K562 (cell line): ENCODE results near the gene GCNT2. TPM values are rescaled to one million over a fixed set of nuclear protein-coding genes. Genes with fewer than 3 reads are reported as not detected.

Source experiments
- ATAC-seq: fragments of 200-7000 bp; cut with Tn5 transposase; 3 replicates; pipeline ENCODE4 v1.9.1; 2020; ENCODE audit warnings: moderate library complexity
- BruUV-seq: library from RNA; stranded (reverse); fragments of 400-500 nt; replicated peaks from 2 replicates; lab custom pipeline; 2021; lab: Mats Ljungman, UMichigan
- CTCF ChIA-PET: fragments of 300-600 bp; formaldehyde crosslinking; extraction: SDS; loops from one replicate; lab custom pipeline; 2021; ENCODE audit warnings: low intra/inter-chr PET ratio; lab: Yijun Ruan, JAX
- POLR2A ChIA-PET: fragments of 300-600, 350-650 bp; sonication (Branson Sonifier 250); formaldehyde crosslinking; extraction: SDS; loops from one replicate; lab custom pipeline; 2021; ENCODE audit warnings: antibody characterized with exemption, inconsistent platforms; lab: Yijun Ruan, JAX
- DNase-seq, 4 experiments: peaks; one replicate each; pipeline versions ENCODE4 v3.0.0 to v3.0.0-alpha.2; 2011 to 2018; ENCODE audit warnings: low spot score in 3 of 4, mixed read lengths in 3 of 4; ENCODE audit errors: extremely low read depth in 1 of 4
- FAIRE-seq: peaks from 2 replicates; lab custom pipeline; 2011; peaks lifted over from hg19 to GRCh38; lab: Jason Lieb, UNC
- H2AFZ ChIP-seq: 2 replicates; pipeline ENCODE4 v1.6.0; 2011; ENCODE audit warnings: low read depth, low read length, control low read depth, inconsistent platforms
- H3K27ac ChIP-seq: fragments of 200-600 bp; 3 replicates; pipeline ENCODE4 v1.8.0; 2011; ENCODE audit warnings: low read depth, mild to moderate bottlenecking, control low read depth, inconsistent platforms, low read length, moderate library complexity, mixed read lengths; ENCODE audit errors: extremely low read depth
- H3K27me3 ChIP-seq, 2 experiments: fragments of 300-600 bp in 1 of 2; 2 replicates in 1 of 2; 3 replicates in 1 of 2; pipeline versions ENCODE4 v1.6.0 to v1.8.0; 2011; ENCODE audit warnings: inconsistent platforms in 2 of 2, low read length in 2 of 2, mild to moderate bottlenecking in 1 of 2, mixed read lengths in 1 of 2, moderate library complexity in 1 of 2; ENCODE audit not compliant: control insufficient read depth in 2 of 2, insufficient read depth in 2 of 2
- H3K36me3 ChIP-seq: fragments of 300-600 bp; 3 replicates; pipeline ENCODE4 v1.8.0; 2011; ENCODE audit warnings: mild to moderate bottlenecking, low read length, inconsistent platforms; ENCODE audit not compliant: control insufficient read depth, insufficient read depth
- H3K4me1 ChIP-seq, 2 experiments: fragments of 200-600 bp in 1 of 2; replicated peaks in 1 of 2; 2 replicates in 1 of 2; 3 replicates in 1 of 2; pipeline versions ENCODE4 v1.5.1 to v1.8.0; 2011; ENCODE audit warnings: inconsistent platforms in 2 of 2, low read length in 2 of 2, mild to moderate bottlenecking in 1 of 2, mixed read lengths in 1 of 2, moderate library complexity in 1 of 2; ENCODE audit not compliant: control insufficient read depth in 2 of 2, insufficient read depth in 2 of 2
- H3K4me2 ChIP-seq: 2 replicates; pipeline ENCODE4 v1.6.1; 2011; ENCODE audit warnings: low read length, control low read depth, inconsistent platforms, mixed read lengths; ENCODE audit not compliant: insufficient read depth
- H3K4me3 ChIP-seq: fragments of 200-600 bp; sonication (generic), shearing (Covaris generic); 2 replicates; pipeline ENCODE4 v1.5.1; 2016; ENCODE audit warnings: control low read depth, inconsistent platforms
- H3K79me2 ChIP-seq: fragments of 200-600 bp; 3 replicates; pipeline ENCODE4 v1.8.0; 2011; ENCODE audit warnings: low read length, inconsistent platforms; ENCODE audit not compliant: control insufficient read depth, insufficient read depth
- H3K9ac ChIP-seq, 2 experiments: 2 replicates each; pipeline versions ENCODE4 v1.6.0 to v1.6.1; 2011; ENCODE audit warnings: low read depth in 2 of 2, low read length in 2 of 2, control low read depth in 1 of 2, inconsistent platforms in 1 of 2, mild to moderate bottlenecking in 1 of 2, mixed read lengths in 1 of 2; ENCODE audit not compliant: insufficient read depth in 1 of 2
- H3K9me1 ChIP-seq: one replicate; pipeline ENCODE4 v1.6.0; 2011; ENCODE audit warnings: inconsistent platforms, mild to moderate bottlenecking, low read length, moderate library complexity; ENCODE audit not compliant: control insufficient read depth, insufficient read depth
- H3K9me3 ChIP-seq: replicated peaks from 2 replicates; pipeline ENCODE4 v1.5.1; 2011; ENCODE audit warnings: low read depth, low read length, inconsistent platforms; ENCODE audit not compliant: control insufficient read depth, insufficient read depth
- H4K20me1 ChIP-seq: replicated peaks from 2 replicates; pipeline ENCODE4 v1.6.1; 2011; ENCODE audit warnings: low read length, inconsistent platforms, mixed read lengths; ENCODE audit not compliant: control insufficient read depth, insufficient read depth
- CBX8 ChIP-seq: fragments of 200-600 bp; sonication (generic); IDR thresholded peaks from 2 replicates; pipeline ENCODE4 v1.6.1; 2012; ENCODE audit warnings: borderline replicate concordance, mixed run types, low read depth, mild to moderate bottlenecking, moderate library complexity, mixed read lengths, low read length, control low read depth, inconsistent platforms; ENCODE audit not compliant: poor library complexity, severe bottlenecking; ENCODE audit errors: extremely low read depth
- KDM2B ChIP-seq: fragments of 250-450 bp; sonication (Bioruptor Pico); IDR thresholded peaks from 2 replicates; pipeline ENCODE4 v1.8.0; 2021; ENCODE audit warnings: mild to moderate bottlenecking, moderate library complexity
- MEF2D ChIP-seq: conservative IDR thresholded peaks from 2 replicates; pipeline ENCODE4 v1.6.1; 2016; ENCODE audit warnings: low read depth, missing genetic modification characterization, missing compliant biosample characterization
- NFE2L1 ChIP-seq: fragments of 450-650 bp; IDR thresholded peaks from 2 replicates; pipeline ENCODE4 v1.6.1; 2016; ENCODE audit warnings: missing genetic modification characterization, low read depth, mild to moderate bottlenecking, missing compliant biosample characterization, moderate library complexity, borderline replicate concordance
- NONO ChIP-seq, 2 experiments: fragments of 200-400 bp in 1 of 2; fragments of 450-650 bp in 1 of 2; formaldehyde crosslinking in 1 of 2; IDR thresholded peaks; 2 replicates each; pipeline ENCODE4 v1.6.1; 2017; ENCODE audit warnings: low read depth in 2 of 2, mild to moderate bottlenecking in 2 of 2, moderate library complexity in 2 of 2, low read length in 1 of 2
- PHB ChIP-seq: fragments of 250-450 bp; sonication (Bioruptor Pico); IDR thresholded peaks from 2 replicates; pipeline ENCODE4 v1.5.0; 2021
- RBM34 ChIP-seq: fragments of 200-400 bp; formaldehyde crosslinking; IDR thresholded peaks from 2 replicates; pipeline ENCODE4 v1.6.1; 2018; ENCODE audit warnings: low read length, borderline replicate concordance; ENCODE audit not compliant: insufficient read depth
- SAFB ChIP-seq: fragments of 200-400 bp; formaldehyde crosslinking; IDR thresholded peaks from 2 replicates; pipeline ENCODE4 v1.6.1; 2017; ENCODE audit warnings: low read depth, low read length, borderline replicate concordance
- STAT5A ChIP-seq: IDR thresholded peaks from 2 replicates; pipeline ENCODE4 v1.6.1; 2012; ENCODE audit warnings: low read length, inconsistent platforms, borderline replicate concordance
- ZNF217 ChIP-seq: sonication (generic); formaldehyde crosslinking; IDR thresholded peaks from 2 replicates; pipeline ENCODE4 v1.8.0; 2022; ENCODE audit warnings: mild to moderate bottlenecking, missing genetic modification reagents
- ZNF668 ChIP-seq: fragments of 250-450 bp; sonication (Bioruptor Pico); IDR thresholded peaks from 2 replicates; pipeline ENCODE4 v1.8.0; 2022; ENCODE audit warnings: mild to moderate bottlenecking, inconsistent platforms
- WGBS: fragments of 100-300 bp; shearing (Covaris generic); methylation state at CpG from one replicate; pipeline ENCODE4 v1.1.6; 2016; ENCODE audit warnings: low coverage, mixed read lengths; ENCODE audit not compliant: insufficient coverage; ENCODE audit errors: missing lambda C conversion rate; 5-methylcytosine and 5-hydroxymethylcytosine counted together
- in situ Hi-C: fragments of 300-500 bp; cut with MboI; formaldehyde crosslinking; loops from 4 replicates; pipeline ENCODE4 v1.15.0; 2018; ENCODE audit warnings: inconsistent platforms, mixed read lengths
- intact Hi-C: fragments of 100-400 bp; cut with micrococcal nuclease; formaldehyde crosslinking; loops from 2 replicates; pipeline ENCODE4 v1.14.2; 2022
- polyA plus RNA-seq, 8 experiments: library from polyadenylated mRNA; depleted of rRNA in 4 of 8; stranded (reverse) in 5 of 8; unstranded in 3 of 8; fragments of >200 nt; fragmentation: Nextera tagmentation in 2 of 8; fragmentation: Illumina TruSeq in 1 of 8; extraction: Ambion mirVana in 2 of 8; extraction: Trizol in 1 of 8; gene quantifications; 2 replicates each; pipeline versions ENCODE4 v1.2.1 to v1.2.3, GENCODE V29; 2011 to 2014; ENCODE audit warnings: inconsistent platforms in 1 of 8, missing spikeins in 1 of 8
- total RNA-seq, 7 experiments: library from RNA; depleted of rRNA in 6 of 7; stranded (reverse); fragments of >200 nt in 6 of 7; fragmentation: Illumina TruSeq in 2 of 7; extraction: Trizol in 2 of 7; gene quantifications; 2 replicates each; pipeline versions ENCODE4 v1.2.1 to v1.2.3, GENCODE V29; 2011 to 2021; ENCODE audit warnings: low replicate concordance in 1 of 7
- TF ChIP-seq, protein P1 (sequence below): fragments of 250-450 bp; sonication (Bioruptor Pico); IDR thresholded peaks from 2 replicates; pipeline ENCODE4 v1.4.0; 2020; ENCODE audit warnings: mild to moderate bottlenecking, moderate library complexity, borderline replicate concordance
- TF ChIP-seq, protein P2 (sequence below): fragments of 250-450 bp; sonication (Bioruptor Pico); IDR thresholded peaks from 2 replicates; pipeline ENCODE4 v1.5.0; 2021; ENCODE audit warnings: mild to moderate bottlenecking, borderline replicate concordance
- TF ChIP-seq, protein P3 (sequence below), 2 experiments: fragments of 200-800 bp in 1 of 2; sonication (Bioruptor generic) in 1 of 2; sonication (generic) in 1 of 2; formaldehyde crosslinking in 1 of 2; IDR thresholded peaks in 1 of 2; conservative IDR thresholded peaks in 1 of 2; 2 replicates each; pipeline versions ENCODE4 v1.5.0 to v1.6.1; 2016 to 2020; ENCODE audit warnings: missing compliant biosample characterization in 1 of 2, missing genetic modification characterization in 1 of 2, missing genetic modification reagents in 1 of 2
- TF ChIP-seq, protein P4 (sequence below): fragments of 250-450 bp; sonication (Bioruptor Pico); IDR thresholded peaks from 2 replicates; pipeline ENCODE4 v1.8.0; 2021; ENCODE audit warnings: moderate library complexity, mild to moderate bottlenecking, inconsistent platforms

Gene GCNT2
- total and polyA plus RNA-seq, 9 of the 15 experiments (the other 6 are each of a cell fraction or from before 2014, with no cell fraction given), result 0.78 to 2.6 (median 1.6) TPM

DNA sequence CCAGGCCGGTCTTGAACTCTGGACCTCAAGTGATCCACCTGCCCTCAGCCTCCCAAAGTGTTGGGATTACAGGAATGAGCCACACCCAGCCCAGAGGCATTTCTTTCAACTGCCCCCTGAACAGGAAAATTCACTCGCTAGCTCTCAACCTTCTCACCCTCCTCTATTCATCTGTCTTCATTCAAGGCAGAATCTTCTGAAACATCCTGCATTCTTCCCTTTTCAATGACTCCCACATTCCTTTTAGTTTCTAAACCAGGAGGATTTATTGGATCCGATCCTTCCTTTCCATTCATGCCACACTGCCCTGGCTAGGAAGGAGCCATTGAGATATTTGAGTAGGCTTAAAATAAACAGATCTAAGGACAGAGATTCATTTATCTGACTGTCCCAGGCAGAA, 120.4 kb downstream of the GCNT2 start:
- Histone ChIP-seq H3K4me1 (peaks cover 4 to 22% of the 10 kb centered on the region in 2 experiments; a peak in 4 of 5 replicates), H3K4me3 (no peak overlapping the region), H3K9me3 (no peaks in the 10 kb centered on the region), H3K27me3 (no peaks in the 10 kb centered on the region), H3K9ac (no peak overlapping the region), H3K9me1 (no peaks in the 10 kb centered on the region), H4K20me1 (no peaks in the 10 kb centered on the region), H2AFZ (no peak overlapping the region), H3K4me2 (no peak overlapping the region), H3K79me2 (no peaks in the 10 kb centered on the region), H3K27ac (no peak overlapping the region), H3K36me3 (no peaks in the 10 kb centered on the region)
- ATAC-seq (no peak), FAIRE-seq (no peak), DNase-seq (no peak)
- WGBS, result 46% methylated on average over 3 of the region's 3 CpGs
- in situ Hi-C loops, result no loop called here
- POLR2A ChIA-PET, result interaction anchor here (1.2 kb wide), 1 partner anchor 119 kb away, joined by 3 read pairs; no protein-coding TSS in a partner anchor
- BruUV-seq, result no TSS peak
- intact Hi-C loops, result no loop called here
- CTCF ChIA-PET, result no interaction called here
- TF ChIP-seq ZNF668 (CRISPR knock-in tag) (no peak), ZNF217 (no peak), MEF2D (tag) (no peak), RBM34 (no peak), CBX8 (no peak), NONO (IDR thresholded peaks at IDR 0.05; ENCODE audit: low read depth in 2 of 2, low read length in 1 of 2) (no peak), KDM2B (CRISPR knock-in tag) (no peak), SAFB (no peak), PHB (CRISPR knock-in tag) (no peak), NFE2L1 (tag) (no peak), STAT5A (no peak)
- TF ChIP-seq, protein P1, sequence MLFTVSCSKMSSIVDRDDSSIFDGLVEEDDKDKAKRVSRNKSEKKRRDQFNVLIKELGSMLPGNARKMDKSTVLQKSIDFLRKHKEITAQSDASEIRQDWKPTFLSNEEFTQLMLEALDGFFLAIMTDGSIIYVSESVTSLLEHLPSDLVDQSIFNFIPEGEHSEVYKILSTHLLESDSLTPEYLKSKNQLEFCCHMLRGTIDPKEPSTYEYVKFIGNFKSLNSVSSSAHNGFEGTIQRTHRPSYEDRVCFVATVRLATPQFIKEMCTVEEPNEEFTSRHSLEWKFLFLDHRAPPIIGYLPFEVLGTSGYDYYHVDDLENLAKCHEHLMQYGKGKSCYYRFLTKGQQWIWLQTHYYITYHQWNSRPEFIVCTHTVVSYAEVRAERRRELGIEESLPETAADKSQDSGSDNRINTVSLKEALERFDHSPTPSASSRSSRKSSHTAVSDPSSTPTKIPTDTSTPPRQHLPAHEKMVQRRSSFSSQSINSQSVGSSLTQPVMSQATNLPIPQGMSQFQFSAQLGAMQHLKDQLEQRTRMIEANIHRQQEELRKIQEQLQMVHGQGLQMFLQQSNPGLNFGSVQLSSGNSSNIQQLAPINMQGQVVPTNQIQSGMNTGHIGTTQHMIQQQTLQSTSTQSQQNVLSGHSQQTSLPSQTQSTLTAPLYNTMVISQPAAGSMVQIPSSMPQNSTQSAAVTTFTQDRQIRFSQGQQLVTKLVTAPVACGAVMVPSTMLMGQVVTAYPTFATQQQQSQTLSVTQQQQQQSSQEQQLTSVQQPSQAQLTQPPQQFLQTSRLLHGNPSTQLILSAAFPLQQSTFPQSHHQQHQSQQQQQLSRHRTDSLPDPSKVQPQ (CRISPR knock-in tag), result no peak
- TF ChIP-seq, protein P2, sequence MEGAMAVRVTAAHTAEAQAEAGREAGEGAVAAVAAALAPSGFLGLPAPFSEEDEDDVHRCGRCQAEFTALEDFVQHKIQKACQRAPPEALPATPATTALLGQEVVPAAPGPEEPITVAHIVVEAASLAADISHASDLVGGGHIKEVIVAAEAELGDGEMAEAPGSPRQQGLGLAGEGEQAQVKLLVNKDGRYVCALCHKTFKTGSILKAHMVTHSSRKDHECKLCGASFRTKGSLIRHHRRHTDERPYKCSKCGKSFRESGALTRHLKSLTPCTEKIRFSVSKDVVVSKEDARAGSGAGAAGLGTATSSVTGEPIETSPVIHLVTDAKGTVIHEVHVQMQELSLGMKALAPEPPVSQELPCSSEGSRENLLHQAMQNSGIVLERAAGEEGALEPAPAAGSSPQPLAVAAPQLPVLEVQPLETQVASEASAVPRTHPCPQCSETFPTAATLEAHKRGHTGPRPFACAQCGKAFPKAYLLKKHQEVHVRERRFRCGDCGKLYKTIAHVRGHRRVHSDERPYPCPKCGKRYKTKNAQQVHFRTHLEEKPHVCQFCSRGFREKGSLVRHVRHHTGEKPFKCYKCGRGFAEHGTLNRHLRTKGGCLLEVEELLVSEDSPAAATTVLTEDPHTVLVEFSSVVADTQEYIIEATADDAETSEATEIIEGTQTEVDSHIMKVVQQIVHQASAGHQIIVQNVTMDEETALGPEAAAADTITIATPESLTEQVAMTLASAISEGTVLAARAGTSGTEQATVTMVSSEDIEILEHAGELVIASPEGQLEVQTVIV (CRISPR knock-in tag), result no peak
- TF ChIP-seq, protein P3, sequence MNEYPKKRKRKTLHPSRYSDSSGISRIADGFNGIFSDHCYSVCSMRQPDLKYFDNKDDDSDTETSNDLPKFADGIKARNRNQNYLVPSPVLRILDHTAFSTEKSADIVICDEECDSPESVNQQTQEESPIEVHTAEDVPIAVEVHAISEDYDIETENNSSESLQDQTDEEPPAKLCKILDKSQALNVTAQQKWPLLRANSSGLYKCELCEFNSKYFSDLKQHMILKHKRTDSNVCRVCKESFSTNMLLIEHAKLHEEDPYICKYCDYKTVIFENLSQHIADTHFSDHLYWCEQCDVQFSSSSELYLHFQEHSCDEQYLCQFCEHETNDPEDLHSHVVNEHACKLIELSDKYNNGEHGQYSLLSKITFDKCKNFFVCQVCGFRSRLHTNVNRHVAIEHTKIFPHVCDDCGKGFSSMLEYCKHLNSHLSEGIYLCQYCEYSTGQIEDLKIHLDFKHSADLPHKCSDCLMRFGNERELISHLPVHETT (CRISPR knock-in tag; conservative IDR thresholded peaks at IDR 0.05 in 1 of 2, IDR thresholded peaks at IDR 0.05 in 1 of 2), result no peak
- TF ChIP-seq, protein P4, sequence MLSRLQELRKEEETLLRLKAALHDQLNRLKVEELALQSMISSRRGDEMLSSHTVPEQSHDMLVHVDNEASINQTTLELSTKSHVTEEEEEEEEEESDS (CRISPR knock-in tag), result no peak
